OCI-LY1 (cell line): ENCODE measurements around the gene CD300A.

Experiments used
- H2AFZ ChIP-seq: fragments of 200-600 bp; sonication (generic), shearing (Covaris generic); 2 replicates; pipeline ENCODE4 v1.6.0; 2014; ENCODE audit warnings: antibody characterized with exemption, mild to moderate bottlenecking, low read length
- H3F3A ChIP-seq: fragments of 200-600 bp; sonication (generic), shearing (Covaris generic); 2 replicates; pipeline ENCODE4 v1.6.0; 2014; ENCODE audit warnings: mild to moderate bottlenecking, antibody characterized with exemption, low read length, moderate library complexity; ENCODE audit not compliant: insufficient read depth
- H3K27ac ChIP-seq: fragments of 200-600 bp; sonication (generic); 2 replicates; pipeline ENCODE4 v1.5.1; 2014; ENCODE audit warnings: low read length, mixed run types, mild to moderate bottlenecking, low read depth; ENCODE audit not compliant: poor library complexity, severe bottlenecking
- H3K27me3 ChIP-seq: fragments of 200-600 bp; sonication (generic); 2 replicates; pipeline ENCODE4 v1.6.0; 2014; ENCODE audit warnings: antibody characterized with exemption, mild to moderate bottlenecking, low read length, moderate library complexity; ENCODE audit not compliant: insufficient read depth
- H3K36me3 ChIP-seq: fragments of 200-600 bp; sonication (generic); 2 replicates; pipeline ENCODE4 v1.6.1; 2014; ENCODE audit warnings: mild to moderate bottlenecking, antibody characterized with exemption, low read length, moderate library complexity, mixed read lengths; ENCODE audit not compliant: insufficient read depth
- H3K4me1 ChIP-seq: fragments of 200-600 bp; sonication (generic); 2 replicates; pipeline ENCODE4 v1.5.1; 2014; ENCODE audit warnings: mild to moderate bottlenecking, low read length, moderate library complexity; ENCODE audit not compliant: insufficient read depth, severe bottlenecking
- H3K4me2 ChIP-seq: fragments of 200-600 bp; sonication (generic), shearing (Covaris generic); 2 replicates; pipeline ENCODE4 v1.6.1; 2014; ENCODE audit warnings: low read length
- H3K4me3 ChIP-seq: fragments of 200-600 bp; sonication (generic); 2 replicates; pipeline ENCODE4 v1.5.1; 2014; ENCODE audit warnings: low read length, low read depth, mild to moderate bottlenecking, mixed read lengths; ENCODE audit not compliant: poor library complexity, severe bottlenecking
- H3K79me2 ChIP-seq: fragments of 200-600 bp; shearing (Covaris generic); 2 replicates; pipeline ENCODE4 v1.6.1; 2016; ENCODE audit warnings: mixed run types, low read length, mixed read lengths; ENCODE audit not compliant: insufficient read depth
- H3K9ac ChIP-seq: fragments of 200-600 bp; sonication (generic), shearing (Covaris generic); 2 replicates; pipeline ENCODE4 v1.6.1; 2014; ENCODE audit warnings: mild to moderate bottlenecking, low read length, mixed read lengths
- H3K9me2 ChIP-seq: fragments of 200-600 bp; sonication (generic), shearing (Covaris generic); 2 replicates; pipeline ENCODE4 v1.6.1; 2014; ENCODE audit warnings: low read depth, mild to moderate bottlenecking, low read length, mixed read lengths
- H3K9me3 ChIP-seq: fragments of 200-600 bp; shearing (Covaris generic); 2 replicates; pipeline ENCODE4 v1.6.1; 2014; ENCODE audit warnings: low read length, mixed read lengths
- H4K20me1 ChIP-seq: fragments of 200-600 bp; sonication (generic), shearing (Covaris generic); 2 replicates; pipeline ENCODE4 v1.6.0; 2016; ENCODE audit warnings: mild to moderate bottlenecking, low read length; ENCODE audit not compliant: insufficient read depth
- EZH2 ChIP-seq: fragments of 200-600 bp; sonication (generic), shearing (Covaris generic); IDR thresholded peaks from 2 replicates; pipeline ENCODE4 v1.8.0; 2017; ENCODE audit warnings: borderline replicate concordance, mixed run types, mild to moderate bottlenecking, antibody characterized with exemption, low read length, moderate library complexity, mixed read lengths
- TF ChIP-seq, protein P1 (sequence below): fragments of 200-600 bp; sonication (generic), shearing (Covaris generic); IDR thresholded peaks from 2 replicates; pipeline ENCODE4 v1.5.1; 2017; ENCODE audit warnings: mild to moderate bottlenecking, antibody characterized with exemption, low read length, moderate library complexity, mixed read lengths

The CD300A gene

DNA sequence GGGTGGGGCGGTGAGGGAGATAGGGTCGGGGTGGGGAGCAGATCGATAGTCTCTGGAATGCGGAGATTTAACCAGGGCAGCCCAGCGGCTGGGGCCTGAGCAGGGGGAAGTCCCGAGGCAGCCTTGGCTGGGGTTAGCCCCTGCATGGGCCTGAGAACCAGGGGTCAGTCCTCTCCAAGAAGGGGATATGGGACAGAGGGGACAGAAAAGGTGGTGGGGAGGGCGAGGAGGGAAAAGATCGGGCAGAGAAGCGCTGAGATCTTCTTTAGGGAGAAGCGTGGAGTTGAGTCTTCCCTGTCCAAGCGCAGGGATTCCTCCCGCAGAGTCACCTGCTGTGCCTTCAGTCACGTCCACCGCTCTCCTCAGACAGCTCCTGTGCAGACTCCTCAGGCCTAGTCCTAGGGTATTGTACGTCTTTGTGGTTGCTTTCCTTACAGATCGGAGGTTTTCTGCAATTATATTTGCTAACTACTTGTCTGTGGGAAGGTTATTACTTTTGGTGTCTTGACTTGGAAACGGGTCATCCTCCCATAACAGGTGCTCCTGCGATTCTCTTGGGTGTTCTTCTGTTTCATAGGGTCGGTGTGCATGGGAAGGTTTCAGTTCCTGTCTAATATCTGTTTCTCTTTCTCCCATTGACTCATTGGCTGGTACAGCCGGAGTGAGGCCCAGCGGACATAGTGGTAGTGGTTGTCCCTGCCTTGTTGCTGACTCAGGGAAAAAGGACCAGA lies 952 bp downstream of the CD300A start:
- no peaks in the 10 kb centered on the region for H4K20me1 ChIP-seq
- H3K4me3 ChIP-seq, result no peak overlapping the region
- no peak for TF ChIP-seq EZH2
- TF ChIP-seq, protein P1, sequence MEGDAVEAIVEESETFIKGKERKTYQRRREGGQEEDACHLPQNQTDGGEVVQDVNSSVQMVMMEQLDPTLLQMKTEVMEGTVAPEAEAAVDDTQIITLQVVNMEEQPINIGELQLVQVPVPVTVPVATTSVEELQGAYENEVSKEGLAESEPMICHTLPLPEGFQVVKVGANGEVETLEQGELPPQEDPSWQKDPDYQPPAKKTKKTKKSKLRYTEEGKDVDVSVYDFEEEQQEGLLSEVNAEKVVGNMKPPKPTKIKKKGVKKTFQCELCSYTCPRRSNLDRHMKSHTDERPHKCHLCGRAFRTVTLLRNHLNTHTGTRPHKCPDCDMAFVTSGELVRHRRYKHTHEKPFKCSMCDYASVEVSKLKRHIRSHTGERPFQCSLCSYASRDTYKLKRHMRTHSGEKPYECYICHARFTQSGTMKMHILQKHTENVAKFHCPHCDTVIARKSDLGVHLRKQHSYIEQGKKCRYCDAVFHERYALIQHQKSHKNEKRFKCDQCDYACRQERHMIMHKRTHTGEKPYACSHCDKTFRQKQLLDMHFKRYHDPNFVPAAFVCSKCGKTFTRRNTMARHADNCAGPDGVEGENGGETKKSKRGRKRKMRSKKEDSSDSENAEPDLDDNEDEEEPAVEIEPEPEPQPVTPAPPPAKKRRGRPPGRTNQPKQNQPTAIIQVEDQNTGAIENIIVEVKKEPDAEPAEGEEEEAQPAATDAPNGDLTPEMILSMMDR, result no peak
- no peak overlapping the region for H3K4me2 ChIP-seq
- no peaks in the 10 kb centered on the region for H3K9me3 ChIP-seq
- no peaks in the 10 kb centered on the region for H3K9me2 ChIP-seq
- H3K36me3 ChIP-seq, result no peaks in the 10 kb centered on the region
- no peaks in the 10 kb centered on the region for H3K79me2 ChIP-seq
- no peaks in the 10 kb centered on the region for H3K27me3 ChIP-seq
- H3F3A ChIP-seq, result no peaks in the 10 kb centered on the region
- H3K9ac ChIP-seq, result no peak overlapping the region
- no peaks in the 10 kb centered on the region for H3K4me1 ChIP-seq
- H2AFZ ChIP-seq, result no peak overlapping the region
- H3K27ac ChIP-seq, result no peak overlapping the region

DNA sequence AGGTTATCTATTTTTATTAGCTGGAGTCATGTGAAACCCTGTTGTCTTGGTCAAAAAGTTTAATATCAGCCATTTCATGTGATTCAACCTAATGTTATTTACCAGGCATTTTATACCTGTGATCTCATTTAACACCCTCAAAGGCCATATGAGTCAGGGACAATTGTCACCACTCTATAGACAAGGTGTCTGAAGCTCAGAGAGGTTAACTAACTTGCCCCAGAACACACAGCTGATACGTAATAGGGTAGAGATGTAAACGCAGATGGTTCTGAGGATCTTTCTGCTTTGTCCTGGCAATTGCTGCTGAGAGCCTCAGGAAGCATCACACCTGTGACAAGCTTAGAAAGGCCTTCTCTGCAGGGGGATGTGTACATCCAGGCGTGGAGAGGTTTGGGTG lies 4.9 kb downstream of the CD300A start:
- no peaks in the 10 kb centered on the region for H3F3A ChIP-seq
- no peak for TF ChIP-seq EZH2
- TF ChIP-seq, protein P1, result no peak
- no peaks in the 10 kb centered on the region for H3K4me1 ChIP-seq
- no peak overlapping the region for H2AFZ ChIP-seq
- H3K9me2 ChIP-seq, result no peaks in the 10 kb centered on the region
- no peak overlapping the region for H3K27ac ChIP-seq
- H3K4me2 ChIP-seq, result no peak overlapping the region
- H4K20me1 ChIP-seq, result no peaks in the 10 kb centered on the region
- no peaks in the 10 kb centered on the region for H3K9me3 ChIP-seq
- no peak overlapping the region for H3K4me3 ChIP-seq
- no peaks in the 10 kb centered on the region for H3K36me3 ChIP-seq
- H3K79me2 ChIP-seq, result no peaks in the 10 kb centered on the region
- 0 out of 2 replicates have a peak, but pooled peaks cover 6% of the 10 kb centered on the region for H3K27me3 ChIP-seq
- H3K9ac ChIP-seq, result no peak overlapping the region

DNA sequence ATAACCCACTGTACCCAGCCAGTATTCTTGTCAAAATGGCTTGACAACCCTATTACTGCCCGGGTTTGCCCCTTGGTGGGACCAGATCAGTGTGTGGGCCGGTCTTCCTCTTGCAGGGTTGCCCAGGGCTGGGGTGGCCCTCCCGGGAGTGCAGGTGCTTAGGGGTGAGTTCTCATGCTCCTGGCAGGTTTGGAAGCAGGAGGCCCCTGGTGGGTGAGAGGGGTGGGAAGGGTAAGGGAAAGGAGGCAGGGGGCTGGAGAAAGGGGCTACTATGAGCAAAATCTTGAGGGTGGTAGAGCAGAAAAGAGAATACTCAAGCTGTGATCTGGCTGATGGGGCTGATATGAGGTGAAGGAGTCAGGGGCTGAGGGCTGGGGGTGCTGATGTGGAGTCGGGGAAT lies 6.5 kb downstream of the CD300A start:
- Histone ChIP-seq H2AFZ (no peak overlapping the region), H3K36me3 (no peaks in the 10 kb centered on the region), H3K27ac (no peak overlapping the region), H3F3A (no peaks in the 10 kb centered on the region), H3K4me2 (no peak overlapping the region), H4K20me1 (no peaks in the 10 kb centered on the region), H3K9me2 (no peaks in the 10 kb centered on the region), H3K27me3 (0 out of 2 replicates have a peak, but pooled peaks cover 6% of the 10 kb centered on the region), H3K4me1 (no peaks in the 10 kb centered on the region), H3K79me2 (no peaks in the 10 kb centered on the region), H3K9me3 (no peaks in the 10 kb centered on the region), H3K9ac (no peak overlapping the region), H3K4me3 (no peak overlapping the region)
- TF ChIP-seq, protein P1, result no peak
- TF ChIP-seq EZH2, result no peak
